Esophagus squamous epithelium (tissue), 4 donors: Measurements from ENCODE around the gene GRAMD2B.

Experiments
- CTCF ChIP-seq, 6 experiments: fragments of 450-650 bp in 4 of 6; fragments of 200-600 bp in 2 of 6; sonication (generic) in 2 of 6; IDR thresholded peaks; one replicate each; pipeline ENCODE4 v1.5.1; 2016 to 2019; ENCODE audit warnings: antibody characterized with exemption in 6 of 6, mild to moderate bottlenecking in 4 of 6, moderate library complexity in 4 of 6
- POLR2A ChIP-seq, 4 donors: fragments of 450-650 bp; IDR thresholded peaks; one replicate each; pipeline ENCODE4 v1.6.1; 2017; ENCODE audit warnings: antibody characterized with exemption in 4 of 4, mild to moderate bottlenecking in 4 of 4, moderate library complexity in 3 of 4

- TF ChIP-seq CTCF (IDR thresholded peaks at IDR 0.05) (no peak), POLR2A (IDR thresholded peaks at IDR 0.05) (no peak)
Observed at GRCh38 chr5:126383776-126384175, 39.4 kb upstream of the GRAMD2B start.
